K562 (cell line): Measurements from ENCODE around the gene TENT4A. TPM values are rescaled to one million over a fixed set of nuclear protein-coding genes. Genes with fewer than 3 reads are reported as not detected.

Experiments
- ATAC-seq: fragments of 200-7000 bp; cut with Tn5 transposase; 3 replicates; pipeline ENCODE4 v1.9.1; 2020; ENCODE audit warnings: moderate library complexity
- BruUV-seq: library from RNA; stranded (reverse); fragments of 400-500 nt; replicated peaks from 2 replicates; lab custom pipeline; 2021; lab: Mats Ljungman, UMichigan
- CTCF ChIA-PET: fragments of 300-600 bp; formaldehyde crosslinking; extraction: SDS; loops from one replicate; lab custom pipeline; 2021; ENCODE audit warnings: low intra/inter-chr PET ratio; lab: Yijun Ruan, JAX
- POLR2A ChIA-PET: fragments of 300-600, 350-650 bp; sonication (Branson Sonifier 250); formaldehyde crosslinking; extraction: SDS; loops from one replicate; lab custom pipeline; 2021; ENCODE audit warnings: antibody characterized with exemption, inconsistent platforms; lab: Yijun Ruan, JAX
- DNase-seq, 4 experiments: peaks; one replicate each; pipeline versions ENCODE4 v3.0.0 to v3.0.0-alpha.2; 2011 to 2018; ENCODE audit warnings: low spot score in 3 of 4, mixed read lengths in 3 of 4; ENCODE audit errors: extremely low read depth in 1 of 4
- FAIRE-seq: peaks from 2 replicates; lab custom pipeline; 2011; peaks lifted over from hg19 to GRCh38; lab: Jason Lieb, UNC
- H2AFZ ChIP-seq: 2 replicates; pipeline ENCODE4 v1.6.0; 2011; ENCODE audit warnings: low read depth, low read length, control low read depth, inconsistent platforms
- H3K27ac ChIP-seq: fragments of 200-600 bp; 3 replicates; pipeline ENCODE4 v1.8.0; 2011; ENCODE audit warnings: low read depth, mild to moderate bottlenecking, control low read depth, inconsistent platforms, low read length, moderate library complexity, mixed read lengths; ENCODE audit errors: extremely low read depth
- H3K27me3 ChIP-seq, 2 experiments: fragments of 300-600 bp in 1 of 2; 2 replicates in 1 of 2; 3 replicates in 1 of 2; pipeline versions ENCODE4 v1.6.0 to v1.8.0; 2011; ENCODE audit warnings: inconsistent platforms in 2 of 2, low read length in 2 of 2, mild to moderate bottlenecking in 1 of 2, mixed read lengths in 1 of 2, moderate library complexity in 1 of 2; ENCODE audit not compliant: control insufficient read depth in 2 of 2, insufficient read depth in 2 of 2
- H3K36me3 ChIP-seq: fragments of 300-600 bp; 3 replicates; pipeline ENCODE4 v1.8.0; 2011; ENCODE audit warnings: mild to moderate bottlenecking, low read length, inconsistent platforms; ENCODE audit not compliant: control insufficient read depth, insufficient read depth
- H3K4me1 ChIP-seq, 2 experiments: fragments of 200-600 bp in 1 of 2; replicated peaks in 1 of 2; 2 replicates in 1 of 2; 3 replicates in 1 of 2; pipeline versions ENCODE4 v1.5.1 to v1.8.0; 2011; ENCODE audit warnings: inconsistent platforms in 2 of 2, low read length in 2 of 2, mild to moderate bottlenecking in 1 of 2, mixed read lengths in 1 of 2, moderate library complexity in 1 of 2; ENCODE audit not compliant: control insufficient read depth in 2 of 2, insufficient read depth in 2 of 2
- H3K4me2 ChIP-seq: 2 replicates; pipeline ENCODE4 v1.6.1; 2011; ENCODE audit warnings: low read length, control low read depth, inconsistent platforms, mixed read lengths; ENCODE audit not compliant: insufficient read depth
- H3K4me3 ChIP-seq: fragments of 200-600 bp; sonication (generic), shearing (Covaris generic); 2 replicates; pipeline ENCODE4 v1.5.1; 2016; ENCODE audit warnings: control low read depth, inconsistent platforms
- H3K79me2 ChIP-seq: fragments of 200-600 bp; 3 replicates; pipeline ENCODE4 v1.8.0; 2011; ENCODE audit warnings: low read length, inconsistent platforms; ENCODE audit not compliant: control insufficient read depth, insufficient read depth
- H3K9ac ChIP-seq, 2 experiments: 2 replicates each; pipeline versions ENCODE4 v1.6.0 to v1.6.1; 2011; ENCODE audit warnings: low read depth in 2 of 2, low read length in 2 of 2, control low read depth in 1 of 2, inconsistent platforms in 1 of 2, mild to moderate bottlenecking in 1 of 2, mixed read lengths in 1 of 2; ENCODE audit not compliant: insufficient read depth in 1 of 2
- H3K9me1 ChIP-seq: one replicate; pipeline ENCODE4 v1.6.0; 2011; ENCODE audit warnings: inconsistent platforms, mild to moderate bottlenecking, low read length, moderate library complexity; ENCODE audit not compliant: control insufficient read depth, insufficient read depth
- H3K9me3 ChIP-seq: replicated peaks from 2 replicates; pipeline ENCODE4 v1.5.1; 2011; ENCODE audit warnings: low read depth, low read length, inconsistent platforms; ENCODE audit not compliant: control insufficient read depth, insufficient read depth
- H4K20me1 ChIP-seq: replicated peaks from 2 replicates; pipeline ENCODE4 v1.6.1; 2011; ENCODE audit warnings: low read length, inconsistent platforms, mixed read lengths; ENCODE audit not compliant: control insufficient read depth, insufficient read depth
- BHLHE40 ChIP-seq: IDR thresholded peaks from 2 replicates; pipeline ENCODE4 v1.6.1; 2011; ENCODE audit warnings: low read length, improper control_type of control experiment
- BMI1 ChIP-seq: fragments of 150-350 bp; IDR thresholded peaks from 2 replicates; pipeline ENCODE4 v1.6.1; 2014; ENCODE audit warnings: low read length
- BRD9 ChIP-seq: fragments of 450-650 bp; IDR thresholded peaks from 2 replicates; pipeline ENCODE4 v1.6.1; 2018; ENCODE audit warnings: low read depth; ENCODE audit not compliant: partially characterized antibody
- BRF1 ChIP-seq: IDR thresholded peaks from 3 replicates; pipeline ENCODE4 v1.6.1; 2011; ENCODE audit warnings: borderline replicate concordance, mild to moderate bottlenecking; ENCODE audit not compliant: insufficient read length; ENCODE audit errors: extremely low read depth
- CEBPB ChIP-seq: fragments of 450-650 bp; IDR thresholded peaks from 2 replicates; pipeline ENCODE4 v1.6.1; 2016; ENCODE audit warnings: missing genetic modification characterization, missing compliant biosample characterization
- CEBPG ChIP-seq, 3 experiments: fragments of 200-800 bp in 1 of 3; sonication (Bioruptor generic) in 1 of 3; sonication (generic) in 1 of 3; formaldehyde crosslinking in 1 of 3; IDR thresholded peaks in 2 of 3; conservative IDR thresholded peaks in 1 of 3; 2 replicates each; pipeline versions ENCODE4 v1.6.1 to v1.8.0; 2016 to 2022; ENCODE audit warnings: missing compliant biosample characterization in 2 of 3, missing genetic modification characterization in 2 of 3, mild to moderate bottlenecking in 1 of 3, missing genetic modification reagents in 1 of 3
- EZH2 ChIP-seq: IDR thresholded peaks from 2 replicates; pipeline ENCODE4 v1.6.1; 2012; ENCODE audit warnings: low read depth, mild to moderate bottlenecking, inconsistent platforms, low read length, borderline replicate concordance
- GATAD2A ChIP-seq: fragments of 450-650 bp; IDR thresholded peaks from 2 replicates; pipeline ENCODE4 v1.6.1; 2017
- MAFG ChIP-seq: fragments of 450-650 bp; conservative IDR thresholded peaks from 2 replicates; pipeline ENCODE4 v1.6.1; 2016; ENCODE audit warnings: missing genetic modification characterization, missing compliant biosample characterization
- PATZ1 ChIP-seq: fragments of 250-450 bp; sonication (Bioruptor Pico); IDR thresholded peaks from 2 replicates; pipeline ENCODE4 v1.5.0; 2020; ENCODE audit warnings: mild to moderate bottlenecking, borderline replicate concordance
- POU5F1 ChIP-seq: fragments of 150-350 bp; IDR thresholded peaks from 2 replicates; pipeline ENCODE4 v1.6.1; 2014; ENCODE audit warnings: borderline replicate concordance, low read length, low read depth, mild to moderate bottlenecking; ENCODE audit not compliant: partially characterized antibody
- RAD51 ChIP-seq: fragments of 450-650 bp; IDR thresholded peaks from 2 replicates; pipeline ENCODE4 v1.7.1; 2016; ENCODE audit warnings: low read depth, mild to moderate bottlenecking, borderline replicate concordance
- SMARCC2 ChIP-seq: fragments of 450-650 bp; IDR thresholded peaks from 2 replicates; pipeline ENCODE4 v1.6.1; 2017; ENCODE audit warnings: antibody characterized with exemption, moderate library complexity, mild to moderate bottlenecking, low read depth
- SUPT5H ChIP-seq: fragments of 450-650 bp; IDR thresholded peaks from 2 replicates; pipeline ENCODE4 v1.6.1; 2016
- USF1 ChIP-seq: sonication (generic); formaldehyde crosslinking; IDR thresholded peaks from 2 replicates; pipeline ENCODE4 v1.9.0; 2022; ENCODE audit warnings: mild to moderate bottlenecking, missing genetic modification reagents
- USF2 ChIP-seq: sonication (generic); formaldehyde crosslinking; IDR thresholded peaks from 2 replicates; pipeline ENCODE4 v1.5.0; 2020; ENCODE audit warnings: missing genetic modification reagents
- XRCC5 ChIP-seq: fragments of 200-400 bp; formaldehyde crosslinking; IDR thresholded peaks from 2 replicates; pipeline ENCODE4 v1.6.1; 2017; ENCODE audit warnings: low read depth, mild to moderate bottlenecking, low read length
- ZBED1 ChIP-seq: IDR thresholded peaks from 2 replicates; pipeline ENCODE4 v1.6.1; 2014
- ZNF274 ChIP-seq: IDR thresholded peaks from 2 replicates; pipeline ENCODE4 v1.6.1; 2011; ENCODE audit warnings: low read depth, mild to moderate bottlenecking, low read length, moderate library complexity, borderline replicate concordance
- ZNF316 ChIP-seq: fragments of 450-650 bp; IDR thresholded peaks from 2 replicates; pipeline ENCODE4 v1.6.1; 2016
- WGBS: fragments of 100-300 bp; shearing (Covaris generic); methylation state at CpG from one replicate; pipeline ENCODE4 v1.1.6; 2016; ENCODE audit warnings: low coverage, mixed read lengths; ENCODE audit not compliant: insufficient coverage; ENCODE audit errors: missing lambda C conversion rate; 5-methylcytosine and 5-hydroxymethylcytosine counted together
- in situ Hi-C: fragments of 300-500 bp; cut with MboI; formaldehyde crosslinking; loops from 4 replicates; pipeline ENCODE4 v1.15.0; 2018; ENCODE audit warnings: inconsistent platforms, mixed read lengths
- intact Hi-C: fragments of 100-400 bp; cut with micrococcal nuclease; formaldehyde crosslinking; loops from 2 replicates; pipeline ENCODE4 v1.14.2; 2022
- polyA plus RNA-seq, 8 experiments: library from polyadenylated mRNA; depleted of rRNA in 4 of 8; stranded (reverse) in 5 of 8; unstranded in 3 of 8; fragments of >200 nt; fragmentation: Nextera tagmentation in 2 of 8; fragmentation: Illumina TruSeq in 1 of 8; extraction: Ambion mirVana in 2 of 8; extraction: Trizol in 1 of 8; gene quantifications; 2 replicates each; pipeline versions ENCODE4 v1.2.1 to v1.2.3, GENCODE V29; 2011 to 2014; ENCODE audit warnings: inconsistent platforms in 1 of 8, missing spikeins in 1 of 8
- total RNA-seq, 7 experiments: library from RNA; depleted of rRNA in 6 of 7; stranded (reverse); fragments of >200 nt in 6 of 7; fragmentation: Illumina TruSeq in 2 of 7; extraction: Trizol in 2 of 7; gene quantifications; 2 replicates each; pipeline versions ENCODE4 v1.2.1 to v1.2.3, GENCODE V29; 2011 to 2021; ENCODE audit warnings: low replicate concordance in 1 of 7

The TENT4A gene
- total and polyA plus RNA-seq, 9 of the 15 experiments (the other 6 are each of a cell fraction or from before 2014, with no cell fraction given): 1.3 to 27.3 (median 13.0) TPM

GRCh38 chr5:6774721-6775204, 61.5 kb downstream of the TENT4A start:
- H2AFZ ChIP-seq: no peak overlapping the region
- DNase-seq (no peak), FAIRE-seq (peak; percentile 63), ATAC-seq (no peak; the same call in 2 of the 3 replicates)
- peaks cover 43 to 68% of the 10 kb centered on the region in 2 experiments; a peak in 4 of 5 replicates for H3K27me3 ChIP-seq
- under 1% methylated on average over 15 of the region's 15 CpGs for WGBS
- no peak overlapping the region for H3K27ac ChIP-seq
- H3K36me3 ChIP-seq: no peaks in the 10 kb centered on the region
- BruUV-seq: no TSS peak
- peaks cover 0 to 9% of the 10 kb centered on the region in 2 experiments; a peak in 2 of 5 replicates for H3K4me1 ChIP-seq
- no peak overlapping the region for H3K4me3 ChIP-seq
- no peaks in the 10 kb centered on the region for H3K79me2 ChIP-seq
- H3K9me3 ChIP-seq: no peaks in the 10 kb centered on the region
- intact Hi-C loops: no loop called here
- no peak overlapping the region for H3K4me2 ChIP-seq
- in situ Hi-C loops: no loop called here
- POLR2A ChIA-PET: interaction anchor here (0.6 to 1.3 kb wide), 2 partner anchors 15 to 21 kb away, joined by 3 read pairs; no protein-coding TSS in a partner anchor
- H4K20me1 ChIP-seq: 0 out of 2 replicates have a peak, but pooled peaks cover 5% of the 10 kb centered on the region
- CTCF ChIA-PET: no interaction called here
- H3K9ac ChIP-seq: no peak overlapping the region
- no peaks in the 10 kb centered on the region for H3K9me1 ChIP-seq
- no peak for TF ChIP-seq POU5F1
- TF ChIP-seq BMI1: no peak
- 0 out of 2 replicates have a peak, but pooled peaks have one; percentile 14 for TF ChIP-seq RAD51
- TF ChIP-seq XRCC5: no peak
- TF ChIP-seq BRF1: no peak
- TF ChIP-seq BHLHE40: 0 out of 2 replicates have a peak, but pooled peaks have one; percentile 37
- peak; percentile 34; the same call in 1 of the 2 replicates for TF ChIP-seq CEBPB (tag)
- TF ChIP-seq SUPT5H: no peak
- TF ChIP-seq EZH2: peak; percentile 72; the same call in 1 of the 2 replicates
- no peak for TF ChIP-seq PATZ1
- TF ChIP-seq USF1 (CRISPR knock-in tag): peak; percentile 78
- TF ChIP-seq SMARCC2: no peak
- TF ChIP-seq GATAD2A: no peak
- no peak for TF ChIP-seq ZNF274
- peak; percentile 61 for TF ChIP-seq USF2 (CRISPR knock-in tag)
- TF ChIP-seq CEBPG (CRISPR knock-in tag; IDR thresholded peaks at IDR 0.05): no peak
- 0 out of 4 replicates have a peak, but pooled peaks of 1 of the 2 experiments have one; percentile 9 for TF ChIP-seq CEBPG (tag; conservative IDR thresholded peaks at IDR 0.05 in 1 of 2, IDR thresholded peaks at IDR 0.05 in 1 of 2)
- TF ChIP-seq ZBED1: no peak
- TF ChIP-seq ZNF316: peak; percentile 82
- TF ChIP-seq BRD9: no peak
- TF ChIP-seq MAFG (tag): peak; percentile 55
